Heart right ventricle (tissue), 16 donors: ENCODE results near the gene MGP. TPM values are rescaled to one million over a fixed set of nuclear protein-coding genes. Genes with fewer than 3 reads are reported as not detected.

ENCODE experiments used
- ATAC-seq, 8 donors: fragments of 200-7000 bp; cut with Tn5 transposase; one replicate each; pipeline ENCODE4 v1.9.1; 2020; ENCODE audit warnings: mild to moderate bottlenecking in 8 of 8, moderate library complexity in 8 of 8, moderate number of reproducible peaks in 1 of 8
- DNase-seq, 2 donors: peaks; one replicate each; pipeline ENCODE4 v3.0.0-alpha.2; 2020
- H3K27ac ChIP-seq, 10 donors: fragments of 200-600 bp; sonication (generic) in 2 of 10; one replicate each; pipeline versions ENCODE4 v1.5.0 to v1.8.0; 2020 to 2022; ENCODE audit warnings: mild to moderate bottlenecking in 3 of 10
- H3K27me3 ChIP-seq, 7 donors: fragments of 200-600 bp; one replicate each; pipeline ENCODE4 v1.8.0; 2021 to 2022; ENCODE audit warnings: mild to moderate bottlenecking in 2 of 7
- H3K36me3 ChIP-seq, 9 donors: fragments of 200-600 bp; sonication (generic) in 1 of 9; one replicate each; pipeline versions ENCODE4 v1.5.0 to v1.8.0; 2020 to 2022; ENCODE audit warnings: mild to moderate bottlenecking in 2 of 9
- H3K4me1 ChIP-seq, 9 donors: fragments of 200-600 bp; sonication (generic) in 1 of 9; one replicate each; pipeline versions ENCODE4 v1.5.0 to v1.8.0; 2020 to 2022; ENCODE audit warnings: mild to moderate bottlenecking in 4 of 9
- H3K4me3 ChIP-seq, 10 donors: fragments of 200-600 bp; sonication (generic) in 2 of 10; one replicate each; pipeline versions ENCODE4 v1.5.0 to v1.8.0; 2020 to 2022; ENCODE audit warnings: mild to moderate bottlenecking in 7 of 10, moderate library complexity in 2 of 10
- H3K9me3 ChIP-seq, 11 donors: fragments of 200-600 bp in 10 of 11; sonication (generic) in 2 of 11; one replicate each; pipeline versions ENCODE4 v1.5.0 to v1.8.0; 2013 to 2022; ENCODE audit warnings: mild to moderate bottlenecking in 2 of 11, control low read depth in 1 of 11, moderate library complexity in 1 of 11
- CTCF ChIP-seq, 9 donors: fragments of 200-600 bp; sonication (generic) in 2 of 9; IDR thresholded peaks; one replicate each; pipeline versions ENCODE4 v1.5.0 to v1.8.0; 2021 to 2022; ENCODE audit warnings: antibody characterized with exemption in 9 of 9, mild to moderate bottlenecking in 5 of 9, moderate library complexity in 1 of 9
- WGBS, 2 donors: extraction: QIAGEN DNeasy Blood & Tissue Kit; methylation state at CpG; one replicate each; pipeline ENCODE4 v1.1.7; 2013; ENCODE audit warnings: inconsistent platforms in 1 of 2; 5-methylcytosine and 5-hydroxymethylcytosine counted together
- intact Hi-C, 10 donors: fragments of 100-400 bp; cut with DNase I; formaldehyde crosslinking; loops; one replicate each; pipeline versions ENCODE4 v1.11.1 to v1.14.2; 2022
- polyA plus RNA-seq, 2 donors: library from polyadenylated mRNA; stranded (reverse); fragments of 200-250 nt; gene quantifications; one replicate each; pipeline ENCODE4 v1.2.3, GENCODE V29; 2013
- total RNA-seq, 10 donors: library from RNA; stranded (reverse); fragmentation: NEBNext Ultra II Directional in 3 of 10; extraction: Animal tissue kit (Norgen Biotek cat#: 25700) in 3 of 10; gene quantifications; one replicate each; pipeline versions ENCODE4 v1.2.1 to v1.2.4, GENCODE V29; 2021 to 2023
- donor health status: Arrhythmogenic right ventricular cardiomyopathy.
- donor health status: ischemic (EF 13 %, LVEDD 7.1; RV severe dilation, severe dysfunction).
- donor health status: healthy with polysubstance abuse.
- donor health status: DM: no; HTN: yes; CAD: no.
- donor health status: DM: no; HTN: no; CAD: no.
- donor health status: ischemic (EF 25% LVEDD 6.9; RV normal size, moderate dysfunction).
- donor health status: ischemic (EF 25% LVEDD 5.7; RV mildly dilated, moderate dysfunction).
- donor health status: healthy.
- donor health status: DM: yes; HTN: yes; CAD: no.
- donor health status: Ischemic cardiomyopathy.
- donor health status: ischemic (EF 35%, LVEDD 5.7; RV mildly dilated, moderate dysfunction).
- donor health status: nonischemic (EF 11% LVEDD 7.7; RV severe dilation, severe dysfunction).
- donor health status: DM: yes; HTN: yes; CAD: no.
- donor health status: PGD.
- donor health status: ischemic (EF 29% LVEDD 5.4; RV normal size, mild dysfunction).
- donor health status: nonischemic (EF 23%, LVEDD 6.1; RV moderate dilation, normal function).

MGP gene
- total and polyA plus RNA-seq, 12 donors, result 151 to 528 (median 257) TPM

DNA sequence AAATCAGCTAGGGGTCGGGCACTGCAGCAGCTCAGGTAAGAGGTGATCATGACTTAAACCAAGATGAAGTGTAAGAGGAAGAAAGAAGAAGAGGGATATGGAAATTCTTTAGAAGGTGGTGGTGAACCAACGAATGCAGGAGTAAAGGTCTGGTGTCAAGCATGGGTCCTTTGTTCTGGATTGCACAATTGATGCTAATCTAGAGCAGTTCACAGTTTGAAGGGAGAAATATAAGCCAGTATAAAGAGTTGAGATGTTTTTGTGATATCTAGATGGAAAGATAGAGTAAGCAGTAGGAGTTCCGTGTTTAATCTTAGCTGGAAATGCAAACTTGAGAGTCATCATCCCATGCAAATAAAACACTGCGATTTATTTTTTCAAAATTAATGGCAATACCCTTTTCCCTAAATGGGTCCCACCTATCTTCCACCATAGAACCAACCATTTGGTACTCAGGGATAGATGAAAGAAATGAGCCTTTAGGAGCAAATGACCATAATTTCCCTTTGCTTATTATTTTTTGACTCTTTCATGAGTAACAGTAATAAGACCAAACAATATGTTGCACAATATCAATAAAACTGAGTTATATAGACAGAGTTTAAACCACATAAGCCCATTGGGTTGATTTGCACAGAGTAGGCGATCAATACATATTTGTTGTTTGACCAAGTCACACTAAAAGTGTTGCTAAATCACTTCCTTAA is 15.0 kb upstream of the MGP start:
- Histone ChIP-seq H3K36me3 (no peaks in the 10 kb centered on the region), H3K27me3 (no peaks in the 10 kb centered on the region), H3K4me1 (peaks cover 2 to 73% (median 45%) of the 10 kb centered on the region in 9 donors), H3K27ac (peak overlapping the region in 6 of 10 donors; percentile 40 to 90 (median 69)), H3K9me3 (no peaks in the 10 kb centered on the region), H3K4me3 (no peak overlapping the region)
- ATAC-seq (no peak), DNase-seq (no peak)
- WGBS, 2 donors, result 90 to 93% methylated on average over 5 of the region's 5 CpGs
- no peak for TF ChIP-seq CTCF (IDR thresholded peaks at IDR 0.05)
- intact Hi-C loops, result loop anchor here in 1 of 10 donors (5.0 kb wide), 1 partner anchor 47 kb away; no protein-coding TSS in a partner anchor

- intact Hi-C loops, result loop anchor here in 2 of 10 donors (5.0 to 10.0 kb wide), 2 partner anchors 56 to 58 kb away; no protein-coding TSS in a partner anchor
- peaks cover 0 to 59% (median 23%) of the 10 kb centered on the region in 9 donors for H3K4me1 ChIP-seq
- no peaks in the 10 kb centered on the region for H3K36me3 ChIP-seq
- no peak overlapping the region for H3K4me3 ChIP-seq
- DNase-seq (no peak), ATAC-seq (no peak)
- H3K9me3 ChIP-seq, result no peaks in the 10 kb centered on the region
- peak overlapping the region in 7 of 10 donors; percentile 29 to 80 (median 56) for H3K27ac ChIP-seq
- WGBS, 2 donors, result 45 to 65% methylated on average over 7 of the region's 7 CpGs
- TF ChIP-seq CTCF (IDR thresholded peaks at IDR 0.05), result no peak
- no peaks in the 10 kb centered on the region for H3K27me3 ChIP-seq
Measured at GRCh38 chr12:14896521-14897169, 11.0 kb upstream of the MGP start.

DNA sequence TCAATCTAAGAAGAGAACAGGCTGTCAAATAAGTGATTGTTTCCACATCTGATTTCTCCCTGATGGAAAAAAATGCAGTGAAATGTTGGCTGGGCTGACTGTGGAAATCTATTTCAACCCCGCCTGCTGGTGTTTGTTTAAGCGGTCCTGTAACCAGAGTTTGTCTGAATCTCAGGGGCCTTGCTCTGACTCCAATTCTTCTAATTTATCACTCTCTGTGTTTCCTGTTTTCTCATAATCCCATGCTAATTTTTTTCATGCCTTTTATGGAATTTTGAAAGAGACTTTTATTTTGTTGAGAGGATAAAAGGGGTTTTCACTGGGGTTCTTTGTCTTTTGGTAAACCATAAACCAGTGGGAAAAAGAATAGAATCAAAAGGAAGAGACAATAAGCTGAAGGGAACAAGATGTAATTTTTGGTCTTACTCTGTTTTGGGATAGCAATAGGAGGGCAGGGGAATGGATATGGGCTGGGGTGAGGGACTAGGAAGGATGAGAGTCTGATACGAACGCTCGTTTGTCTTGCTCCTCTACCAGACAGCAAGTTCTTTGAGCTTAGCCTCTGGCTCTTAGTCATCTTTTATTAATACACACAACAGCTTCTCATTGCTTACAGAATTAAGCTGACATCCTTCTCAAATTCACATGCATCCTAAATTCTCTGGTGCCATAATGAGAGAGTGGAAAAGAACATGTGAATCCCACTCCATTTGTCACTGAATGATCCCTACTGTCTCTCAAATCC is 8.0 kb upstream of the MGP start:
- peak in 1 of 9 donors; percentile 5 for TF ChIP-seq CTCF (IDR thresholded peaks at IDR 0.05)
- H3K36me3 ChIP-seq, result no peaks in the 10 kb centered on the region
- 64 to 74% methylated on average over 5 of the region's 5 CpGs for WGBS, 2 donors
- intact Hi-C loops, result loop anchor here in 3 of 10 donors (5.0 to 10.0 kb wide), 2 partner anchors 46 to 61 kb away; no protein-coding TSS in a partner anchor
- peak overlapping the region; percentile 43 to 80 (median 74) for H3K27ac ChIP-seq
- peaks cover 0 to 55% (median 11%) of the 10 kb centered on the region in 9 donors for H3K4me1 ChIP-seq
- H3K4me3 ChIP-seq, result no peak overlapping the region
- no peaks in the 10 kb centered on the region for H3K27me3 ChIP-seq
- no peaks in the 10 kb centered on the region for H3K9me3 ChIP-seq
- DNase-seq (peak in 1 of 2 donors; percentile 57), ATAC-seq (peak; percentile 62 to 90 (median 80))
